WTC11 (cell line): Measurements from ENCODE around the gene CIAO2A.

Source experiments
- ATF2 ChIP-seq: sonication (generic); formaldehyde crosslinking; IDR thresholded peaks from 2 replicates; pipeline ENCODE4 v1.8.1; 2022; ENCODE audit warnings: low read depth, missing genetic modification reagents, borderline replicate concordance
- CTCF ChIP-seq: fragments of 200-600 bp; IDR thresholded peaks from 2 replicates; pipeline ENCODE4 v1.8.0; 2022; ENCODE audit warnings: antibody characterized with exemption
- E2F4 ChIP-seq: sonication (generic); formaldehyde crosslinking; IDR thresholded peaks from 2 replicates; pipeline ENCODE4 v1.8.1; 2022; ENCODE audit warnings: low read depth, mild to moderate bottlenecking, moderate library complexity, missing genetic modification reagents, borderline replicate concordance
- FOXP1 ChIP-seq: sonication (generic); formaldehyde crosslinking; IDR thresholded peaks from 2 replicates; pipeline ENCODE4 v1.8.0; 2022; ENCODE audit warnings: missing genetic modification reagents, mild to moderate bottlenecking, moderate library complexity, borderline replicate concordance
- JAZF1 ChIP-seq: fragments of 250-450 bp; sonication (Bioruptor Pico); IDR thresholded peaks from 2 replicates; pipeline ENCODE4 v1.9.0; 2021; ENCODE audit warnings: moderate library complexity, mild to moderate bottlenecking, inconsistent platforms
- JUN ChIP-seq: sonication (generic); formaldehyde crosslinking; IDR thresholded peaks from 2 replicates; pipeline ENCODE4 v1.8.0; 2023; ENCODE audit warnings: mild to moderate bottlenecking, missing genetic modification reagents
- MAX ChIP-seq: sonication (generic); formaldehyde crosslinking; IDR thresholded peaks from 2 replicates; pipeline ENCODE4 v1.8.0; 2022; ENCODE audit warnings: mild to moderate bottlenecking, missing genetic modification reagents
- TCF7 ChIP-seq: sonication (generic); formaldehyde crosslinking; IDR thresholded peaks from 2 replicates; pipeline ENCODE4 v1.8.0; 2022; ENCODE audit warnings: mild to moderate bottlenecking, low read depth, missing genetic modification reagents, moderate library complexity
- USF1 ChIP-seq: sonication (generic); formaldehyde crosslinking; IDR thresholded peaks from 2 replicates; pipeline ENCODE4 v1.8.0; 2022; ENCODE audit warnings: mild to moderate bottlenecking, missing genetic modification reagents
- USF2 ChIP-seq: sonication (generic); formaldehyde crosslinking; IDR thresholded peaks from 2 replicates; pipeline ENCODE4 v1.8.1; 2023; ENCODE audit warnings: mild to moderate bottlenecking, missing genetic modification reagents, moderate library complexity
- ZNF263 ChIP-seq: sonication (generic); formaldehyde crosslinking; IDR thresholded peaks from 2 replicates; pipeline ENCODE4 v1.8.1; 2022; ENCODE audit warnings: low read depth, mild to moderate bottlenecking, moderate library complexity, missing genetic modification reagents

- TF ChIP-seq CTCF (no peak), USF1 (CRISPR knock-in tag) (no peak), FOXP1 (no peak), USF2 (CRISPR knock-in tag) (no peak), ATF2 (no peak), JUN (CRISPR knock-in tag) (no peak), E2F4 (CRISPR knock-in tag) (no peak), ZNF263 (CRISPR knock-in tag) (no peak), MAX (CRISPR knock-in tag) (no peak), JAZF1 (CRISPR knock-in tag) (no peak), TCF7 (CRISPR knock-in tag) (no peak)
These were observed 42.6 kb downstream of the CIAO2A start for GRCh38 chr15:64051093-64051402.
